ENCODE results near the gene KLHL36. TPM values are rescaled to one million over a fixed set of nuclear protein-coding genes. Genes with fewer than 3 reads are reported as not detected.

The KLHL36 gene
- total RNA-seq, 6 experiments from 2014 or later: 37.6 to 58.3 (median 40.7) TPM

DNA sequence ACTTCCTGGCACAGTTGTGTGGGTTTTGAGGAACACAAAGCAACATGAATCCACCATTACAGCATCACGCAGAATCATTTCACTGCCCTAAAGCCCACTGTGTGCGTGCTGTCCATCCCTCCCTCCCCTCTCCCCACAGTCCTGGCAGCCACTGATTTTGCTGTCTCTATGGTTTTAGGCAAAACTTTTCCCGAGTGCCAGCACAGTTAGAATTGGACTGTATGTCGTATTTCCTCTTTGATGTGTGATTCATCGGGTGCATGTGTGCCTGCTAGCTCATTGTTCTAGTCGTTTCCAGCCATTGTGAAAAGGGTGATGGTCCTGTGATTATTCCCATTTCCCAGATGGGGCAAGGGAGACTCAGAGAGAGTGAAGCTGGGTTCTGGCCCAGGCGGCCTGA lies 12.7 kb downstream of the KLHL36 start:
- DNase-seq: no peak

GRCh38 chr16:84661418-84662060 lies 13.2 kb downstream of the KLHL36 start:
- H3K36me3 Mint-ChIP-seq (ENCODE audit: low read depth): peaks cover 27% of the 10 kb centered on the region
- H3K9me3 Mint-ChIP-seq: no peaks in the 10 kb centered on the region
- TF ChIP-seq, protein P1, sequence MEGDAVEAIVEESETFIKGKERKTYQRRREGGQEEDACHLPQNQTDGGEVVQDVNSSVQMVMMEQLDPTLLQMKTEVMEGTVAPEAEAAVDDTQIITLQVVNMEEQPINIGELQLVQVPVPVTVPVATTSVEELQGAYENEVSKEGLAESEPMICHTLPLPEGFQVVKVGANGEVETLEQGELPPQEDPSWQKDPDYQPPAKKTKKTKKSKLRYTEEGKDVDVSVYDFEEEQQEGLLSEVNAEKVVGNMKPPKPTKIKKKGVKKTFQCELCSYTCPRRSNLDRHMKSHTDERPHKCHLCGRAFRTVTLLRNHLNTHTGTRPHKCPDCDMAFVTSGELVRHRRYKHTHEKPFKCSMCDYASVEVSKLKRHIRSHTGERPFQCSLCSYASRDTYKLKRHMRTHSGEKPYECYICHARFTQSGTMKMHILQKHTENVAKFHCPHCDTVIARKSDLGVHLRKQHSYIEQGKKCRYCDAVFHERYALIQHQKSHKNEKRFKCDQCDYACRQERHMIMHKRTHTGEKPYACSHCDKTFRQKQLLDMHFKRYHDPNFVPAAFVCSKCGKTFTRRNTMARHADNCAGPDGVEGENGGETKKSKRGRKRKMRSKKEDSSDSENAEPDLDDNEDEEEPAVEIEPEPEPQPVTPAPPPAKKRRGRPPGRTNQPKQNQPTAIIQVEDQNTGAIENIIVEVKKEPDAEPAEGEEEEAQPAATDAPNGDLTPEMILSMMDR (IDR thresholded peaks at IDR 0.05): no peak
- H3K4me3 Mint-ChIP-seq: no peak overlapping the region
- DNase-seq: no peak
- no peak overlapping the region for H3K27ac Mint-ChIP-seq
- H3K27me3 Mint-ChIP-seq (ENCODE audit: insufficient read depth): peaks cover 2% of the 10 kb centered on the region
- no peaks in the 10 kb centered on the region for H3K4me1 Mint-ChIP-seq (ENCODE audit: low read depth)

More for the DNA sequence above, 12.7 kb downstream of the KLHL36 start:
- H3K36me3 Mint-ChIP-seq (ENCODE audit: low read depth): peaks cover 27% of the 10 kb centered on the region
- H3K4me1 Mint-ChIP-seq (ENCODE audit: low read depth): no peaks in the 10 kb centered on the region
- TF ChIP-seq, protein P1 (IDR thresholded peaks at IDR 0.05): no peak
- H3K27me3 Mint-ChIP-seq (ENCODE audit: insufficient read depth): peaks cover 2% of the 10 kb centered on the region
- H3K9me3 Mint-ChIP-seq: no peaks in the 10 kb centered on the region
- H3K4me3 Mint-ChIP-seq: no peak overlapping the region
- no peak overlapping the region for H3K27ac Mint-ChIP-seq

DNA sequence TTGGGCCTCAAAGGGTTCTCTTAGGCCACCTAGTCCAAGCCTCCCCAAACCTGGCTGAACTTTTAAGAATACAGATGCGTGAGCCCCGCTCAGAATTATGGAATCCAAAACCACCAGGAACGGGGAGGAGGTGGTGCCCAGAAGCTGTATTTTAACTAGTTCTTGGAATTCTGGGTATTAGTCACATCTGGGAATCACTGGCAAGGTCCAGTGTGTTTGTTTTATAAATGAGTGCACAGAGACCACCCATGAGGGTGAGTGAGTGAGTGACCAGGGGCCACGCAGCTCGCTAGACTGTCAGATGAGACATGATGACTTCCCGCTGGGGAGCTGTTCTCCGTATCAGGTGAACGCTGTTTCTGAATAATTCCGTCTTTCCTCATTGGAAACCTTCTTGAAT lies 14.2 kb downstream of the KLHL36 start:
- Mint-ChIP-seq H3K4me3 (no peak overlapping the region), H3K4me1 (ENCODE audit: low read depth) (peaks cover 3% of the 10 kb centered on the region; the same call in 1 of the 2 replicates), H3K27ac (no peak overlapping the region), H3K36me3 (ENCODE audit: low read depth) (peaks cover 27% of the 10 kb centered on the region), H3K9me3 (no peaks in the 10 kb centered on the region), H3K27me3 (ENCODE audit: insufficient read depth) (no peaks in the 10 kb centered on the region)
- TF ChIP-seq, protein P1 (IDR thresholded peaks at IDR 0.05): no peak
- DNase-seq: no peak

DNA sequence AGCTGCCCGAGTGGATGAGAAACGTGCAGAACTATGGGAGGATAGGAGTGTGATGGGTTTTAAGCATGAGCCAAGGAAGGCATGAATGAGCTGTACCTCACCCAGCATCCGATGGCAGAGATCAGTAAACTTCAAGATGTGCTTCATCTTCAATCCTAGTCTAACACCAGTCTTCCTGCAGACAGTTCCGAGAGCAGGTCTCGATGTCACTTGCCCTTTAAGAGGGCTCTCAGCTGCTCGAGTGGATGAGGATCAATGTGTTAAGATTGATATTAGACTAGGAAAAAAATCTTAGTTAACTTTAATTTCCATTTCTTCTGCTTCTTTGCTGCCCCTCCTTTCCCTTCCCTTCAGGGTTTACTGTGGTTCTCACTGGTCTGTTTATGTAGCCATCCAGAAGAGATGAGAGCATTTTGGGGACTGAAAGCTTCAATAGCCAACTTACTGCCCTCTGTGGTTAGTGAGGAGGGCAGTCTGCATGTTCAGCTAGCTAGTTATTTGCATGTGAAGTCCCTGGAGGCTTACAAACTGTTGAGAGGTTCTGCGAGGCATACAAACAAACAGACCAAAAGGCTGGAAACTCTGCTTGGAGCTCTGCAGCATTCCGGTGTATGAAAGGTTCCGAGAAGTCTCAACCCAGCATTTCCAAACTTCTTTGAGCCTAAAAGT lies 15.3 kb downstream of the KLHL36 start:
- H3K27ac Mint-ChIP-seq: no peak overlapping the region
- TF ChIP-seq, protein P1 (IDR thresholded peaks at IDR 0.05): no peak
- peaks cover 18% of the 10 kb centered on the region for H3K36me3 Mint-ChIP-seq (ENCODE audit: low read depth)
- no peak overlapping the region for H3K4me3 Mint-ChIP-seq
- H3K9me3 Mint-ChIP-seq: no peaks in the 10 kb centered on the region
- no peak for DNase-seq
- peaks cover 6% of the 10 kb centered on the region; the same call in 1 of the 2 replicates for H3K4me1 Mint-ChIP-seq (ENCODE audit: low read depth)
- no peaks in the 10 kb centered on the region for H3K27me3 Mint-ChIP-seq (ENCODE audit: insufficient read depth)

DNA sequence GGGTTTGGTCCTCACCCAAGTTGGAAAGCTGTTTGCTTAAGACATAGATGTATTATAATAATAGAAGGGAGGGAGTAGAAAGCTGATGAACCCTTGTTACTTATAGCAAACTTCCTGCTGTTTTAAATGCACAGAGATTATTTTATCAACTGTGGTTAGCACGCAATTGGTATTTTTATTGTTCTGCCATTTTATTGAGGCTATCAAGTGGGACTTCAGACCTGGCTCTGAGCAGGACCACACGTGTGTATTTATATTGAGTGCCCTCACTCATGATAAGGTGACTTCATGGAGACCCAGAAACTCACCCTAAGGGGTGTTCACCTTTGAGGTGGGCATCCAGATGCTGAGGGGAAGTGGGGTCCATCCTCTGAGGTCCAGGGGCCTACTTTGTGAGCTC lies 17.0 kb downstream of the KLHL36 start:
- no peaks in the 10 kb centered on the region for H3K27me3 Mint-ChIP-seq (ENCODE audit: insufficient read depth)
- peaks cover 17% of the 10 kb centered on the region for H3K36me3 Mint-ChIP-seq (ENCODE audit: low read depth)
- no peak overlapping the region for H3K4me3 Mint-ChIP-seq
- H3K9me3 Mint-ChIP-seq: no peaks in the 10 kb centered on the region
- TF ChIP-seq, protein P1 (IDR thresholded peaks at IDR 0.05): no peak
- H3K27ac Mint-ChIP-seq: no peak overlapping the region
- no peak for DNase-seq
- peaks cover 6% of the 10 kb centered on the region; the same call in 1 of the 2 replicates for H3K4me1 Mint-ChIP-seq (ENCODE audit: low read depth)
